ENCODE results near the gene CAPN15.

DNA sequence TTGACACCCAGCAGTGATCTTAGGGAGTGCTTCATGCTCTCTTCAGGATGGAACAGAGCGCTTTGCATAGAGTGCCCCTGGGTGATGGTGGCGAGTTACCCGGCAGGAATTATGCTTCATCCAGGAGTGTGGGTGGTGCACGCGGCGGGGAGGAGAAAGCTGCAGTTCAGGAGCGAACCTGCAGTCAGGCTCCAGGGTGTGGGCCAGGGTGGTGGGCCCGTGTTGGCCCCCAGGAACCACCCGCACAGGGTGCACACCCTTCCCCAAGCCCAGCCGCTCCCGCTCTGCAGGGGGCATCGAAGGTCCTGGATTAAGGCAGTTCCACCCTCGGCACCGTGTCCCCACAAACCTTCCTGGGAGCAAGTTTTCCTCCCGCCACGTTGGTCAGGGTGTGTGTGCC is 66.3 kb downstream of the CAPN15 start:
- no peak for TF ChIP-seq POLR2A (IDR thresholded peaks at IDR 0.05; ENCODE audit: low read depth)
- TF ChIP-seq, protein P1, sequence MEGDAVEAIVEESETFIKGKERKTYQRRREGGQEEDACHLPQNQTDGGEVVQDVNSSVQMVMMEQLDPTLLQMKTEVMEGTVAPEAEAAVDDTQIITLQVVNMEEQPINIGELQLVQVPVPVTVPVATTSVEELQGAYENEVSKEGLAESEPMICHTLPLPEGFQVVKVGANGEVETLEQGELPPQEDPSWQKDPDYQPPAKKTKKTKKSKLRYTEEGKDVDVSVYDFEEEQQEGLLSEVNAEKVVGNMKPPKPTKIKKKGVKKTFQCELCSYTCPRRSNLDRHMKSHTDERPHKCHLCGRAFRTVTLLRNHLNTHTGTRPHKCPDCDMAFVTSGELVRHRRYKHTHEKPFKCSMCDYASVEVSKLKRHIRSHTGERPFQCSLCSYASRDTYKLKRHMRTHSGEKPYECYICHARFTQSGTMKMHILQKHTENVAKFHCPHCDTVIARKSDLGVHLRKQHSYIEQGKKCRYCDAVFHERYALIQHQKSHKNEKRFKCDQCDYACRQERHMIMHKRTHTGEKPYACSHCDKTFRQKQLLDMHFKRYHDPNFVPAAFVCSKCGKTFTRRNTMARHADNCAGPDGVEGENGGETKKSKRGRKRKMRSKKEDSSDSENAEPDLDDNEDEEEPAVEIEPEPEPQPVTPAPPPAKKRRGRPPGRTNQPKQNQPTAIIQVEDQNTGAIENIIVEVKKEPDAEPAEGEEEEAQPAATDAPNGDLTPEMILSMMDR (IDR thresholded peaks at IDR 0.05), result no peak

Data from esophagus muscularis mucosa (tissue), 3 donors.